ENCODE measurements around the gene FBN2.

The FBN2 gene

GRCh38 chr5:128535251-128535650 is 2.8 kb downstream of the FBN2 start:
- H3K36me3 ChIP-seq (ENCODE audit: control insufficient read depth in 2 of 2, insufficient read depth in 2 of 2, low read length in 2 of 2): no peaks in the 10 kb centered on the region
- no peak overlapping the region for H3K9ac ChIP-seq (ENCODE audit: low read depth in 1 of 2, low read length in 2 of 2)
- no peaks in the 10 kb centered on the region for H3K4me1 ChIP-seq (ENCODE audit: control insufficient read depth in 2 of 2, insufficient read depth in 2 of 2, low read length in 2 of 2)
- no peaks in the 10 kb centered on the region for H3K9me3 ChIP-seq (ENCODE audit: control insufficient read depth in 2 of 2, low read length in 2 of 2)
- H3K27ac ChIP-seq (ENCODE audit: low read depth in 2 of 2, low read length in 2 of 2): no peak overlapping the region
- peaks cover 0 to 28% of the 10 kb centered on the region in 2 donors for H3K27me3 ChIP-seq (ENCODE audit: control insufficient read depth in 2 of 2, insufficient read depth in 2 of 2, low read length in 2 of 2)
- H3K4me3 ChIP-seq (ENCODE audit: low read length in 2 of 2): no peak overlapping the region

- Histone ChIP-seq H3K27ac (ENCODE audit: low read depth in 2 of 2, low read length in 2 of 2) (no peak overlapping the region), H3K36me3 (ENCODE audit: control insufficient read depth in 2 of 2, insufficient read depth in 2 of 2, low read length in 2 of 2) (no peaks in the 10 kb centered on the region), H3K9me3 (ENCODE audit: control insufficient read depth in 2 of 2, low read length in 2 of 2) (no peaks in the 10 kb centered on the region), H3K4me1 (ENCODE audit: control insufficient read depth in 2 of 2, insufficient read depth in 2 of 2, low read length in 2 of 2) (no peaks in the 10 kb centered on the region), H3K4me3 (ENCODE audit: low read length in 2 of 2) (no peak overlapping the region), H3K9ac (ENCODE audit: low read depth in 1 of 2, low read length in 2 of 2) (no peak overlapping the region), H3K27me3 (ENCODE audit: control insufficient read depth in 2 of 2, insufficient read depth in 2 of 2, low read length in 2 of 2) (peaks cover 0 to 28% of the 10 kb centered on the region in 2 donors)
Observed at GRCh38 chr5:128534726-128535125, 3.3 kb downstream of the FBN2 start.

GRCh38 chr5:128532776-128533175 is 5.3 kb downstream of the FBN2 start:
- no peaks in the 10 kb centered on the region for H3K4me1 ChIP-seq (ENCODE audit: control insufficient read depth in 2 of 2, insufficient read depth in 2 of 2, low read length in 2 of 2)
- H3K27ac ChIP-seq (ENCODE audit: low read depth in 2 of 2, low read length in 2 of 2): no peak overlapping the region
- no peaks in the 10 kb centered on the region for H3K36me3 ChIP-seq (ENCODE audit: control insufficient read depth in 2 of 2, insufficient read depth in 2 of 2, low read length in 2 of 2)
- peaks cover 0 to 17% of the 10 kb centered on the region in 2 donors for H3K27me3 ChIP-seq (ENCODE audit: control insufficient read depth in 2 of 2, insufficient read depth in 2 of 2, low read length in 2 of 2)
- no peak overlapping the region for H3K9ac ChIP-seq (ENCODE audit: low read depth in 1 of 2, low read length in 2 of 2)
- no peaks in the 10 kb centered on the region for H3K9me3 ChIP-seq (ENCODE audit: control insufficient read depth in 2 of 2, low read length in 2 of 2)
- H3K4me3 ChIP-seq (ENCODE audit: low read length in 2 of 2): no peak overlapping the region

- H3K27ac ChIP-seq (ENCODE audit: low read depth in 2 of 2, low read length in 2 of 2): no peak overlapping the region
- no peak overlapping the region for H3K4me3 ChIP-seq (ENCODE audit: low read length in 2 of 2)
- H3K9ac ChIP-seq (ENCODE audit: low read depth in 1 of 2, low read length in 2 of 2): no peak overlapping the region
- H3K27me3 ChIP-seq (ENCODE audit: control insufficient read depth in 2 of 2, insufficient read depth in 2 of 2, low read length in 2 of 2): peaks cover 0 to 17% of the 10 kb centered on the region in 2 donors
- no peaks in the 10 kb centered on the region for H3K9me3 ChIP-seq (ENCODE audit: control insufficient read depth in 2 of 2, low read length in 2 of 2)
- H3K4me1 ChIP-seq (ENCODE audit: control insufficient read depth in 2 of 2, insufficient read depth in 2 of 2, low read length in 2 of 2): no peaks in the 10 kb centered on the region
- H3K36me3 ChIP-seq (ENCODE audit: control insufficient read depth in 2 of 2, insufficient read depth in 2 of 2, low read length in 2 of 2): no peaks in the 10 kb centered on the region
Observed at GRCh38 chr5:128532127-128532526, 5.9 kb downstream of the FBN2 start.

GRCh38 chr5:128528637-128529255 is 9.3 kb downstream of the FBN2 start:
- Histone ChIP-seq H3K27me3 (ENCODE audit: control insufficient read depth in 2 of 2, insufficient read depth in 2 of 2, low read length in 2 of 2) (no peaks in the 10 kb centered on the region), H3K4me3 (ENCODE audit: low read length in 2 of 2) (no peak overlapping the region), H3K36me3 (ENCODE audit: control insufficient read depth in 2 of 2, insufficient read depth in 2 of 2, low read length in 2 of 2) (no peaks in the 10 kb centered on the region), H3K9ac (ENCODE audit: low read depth in 1 of 2, low read length in 2 of 2) (no peak overlapping the region), H3K4me1 (ENCODE audit: control insufficient read depth in 2 of 2, insufficient read depth in 2 of 2, low read length in 2 of 2) (no peaks in the 10 kb centered on the region), H3K27ac (ENCODE audit: low read depth in 2 of 2, low read length in 2 of 2) (no peak overlapping the region), H3K9me3 (ENCODE audit: control insufficient read depth in 2 of 2, low read length in 2 of 2) (no peaks in the 10 kb centered on the region)

GRCh38 chr5:128528126-128528525 is 9.9 kb downstream of the FBN2 start:
- Histone ChIP-seq H3K9ac (ENCODE audit: low read depth in 1 of 2, low read length in 2 of 2) (no peak overlapping the region), H3K27ac (ENCODE audit: low read depth in 2 of 2, low read length in 2 of 2) (no peak overlapping the region), H3K27me3 (ENCODE audit: control insufficient read depth in 2 of 2, insufficient read depth in 2 of 2, low read length in 2 of 2) (no peaks in the 10 kb centered on the region), H3K4me1 (ENCODE audit: control insufficient read depth in 2 of 2, insufficient read depth in 2 of 2, low read length in 2 of 2) (no peaks in the 10 kb centered on the region), H3K4me3 (ENCODE audit: low read length in 2 of 2) (no peak overlapping the region), H3K9me3 (ENCODE audit: control insufficient read depth in 2 of 2, low read length in 2 of 2) (no peaks in the 10 kb centered on the region), H3K36me3 (ENCODE audit: control insufficient read depth in 2 of 2, insufficient read depth in 2 of 2, low read length in 2 of 2) (no peaks in the 10 kb centered on the region)

GRCh38 chr5:128527077-128527476 is 11.0 kb downstream of the FBN2 start:
- no peaks in the 10 kb centered on the region for H3K27me3 ChIP-seq (ENCODE audit: control insufficient read depth in 2 of 2, insufficient read depth in 2 of 2, low read length in 2 of 2)
- H3K36me3 ChIP-seq (ENCODE audit: control insufficient read depth in 2 of 2, insufficient read depth in 2 of 2, low read length in 2 of 2): no peaks in the 10 kb centered on the region
- H3K27ac ChIP-seq (ENCODE audit: low read depth in 2 of 2, low read length in 2 of 2): no peak overlapping the region
- H3K9ac ChIP-seq (ENCODE audit: low read depth in 1 of 2, low read length in 2 of 2): no peak overlapping the region
- no peaks in the 10 kb centered on the region for H3K9me3 ChIP-seq (ENCODE audit: control insufficient read depth in 2 of 2, low read length in 2 of 2)
- no peaks in the 10 kb centered on the region for H3K4me1 ChIP-seq (ENCODE audit: control insufficient read depth in 2 of 2, insufficient read depth in 2 of 2, low read length in 2 of 2)
- no peak overlapping the region for H3K4me3 ChIP-seq (ENCODE audit: low read length in 2 of 2)

- Histone ChIP-seq H3K9me3 (ENCODE audit: control insufficient read depth in 2 of 2, low read length in 2 of 2) (no peaks in the 10 kb centered on the region), H3K4me1 (ENCODE audit: control insufficient read depth in 2 of 2, insufficient read depth in 2 of 2, low read length in 2 of 2) (no peaks in the 10 kb centered on the region), H3K9ac (ENCODE audit: low read depth in 1 of 2, low read length in 2 of 2) (no peak overlapping the region), H3K27ac (ENCODE audit: low read depth in 2 of 2, low read length in 2 of 2) (no peak overlapping the region), H3K27me3 (ENCODE audit: control insufficient read depth in 2 of 2, insufficient read depth in 2 of 2, low read length in 2 of 2) (no peaks in the 10 kb centered on the region), H3K4me3 (ENCODE audit: low read length in 2 of 2) (no peak overlapping the region), H3K36me3 (ENCODE audit: control insufficient read depth in 2 of 2, insufficient read depth in 2 of 2, low read length in 2 of 2) (no peaks in the 10 kb centered on the region)
Observed at GRCh38 chr5:128522336-128522735, 15.7 kb downstream of the FBN2 start.

- Histone ChIP-seq H3K27me3 (ENCODE audit: control insufficient read depth in 2 of 2, insufficient read depth in 2 of 2, low read length in 2 of 2) (no peaks in the 10 kb centered on the region), H3K9ac (ENCODE audit: low read depth in 1 of 2, low read length in 2 of 2) (no peak overlapping the region), H3K36me3 (ENCODE audit: control insufficient read depth in 2 of 2, insufficient read depth in 2 of 2, low read length in 2 of 2) (no peaks in the 10 kb centered on the region), H3K4me3 (ENCODE audit: low read length in 2 of 2) (no peak overlapping the region), H3K9me3 (ENCODE audit: control insufficient read depth in 2 of 2, low read length in 2 of 2) (no peaks in the 10 kb centered on the region), H3K27ac (ENCODE audit: low read depth in 2 of 2, low read length in 2 of 2) (no peak overlapping the region), H3K4me1 (ENCODE audit: control insufficient read depth in 2 of 2, insufficient read depth in 2 of 2, low read length in 2 of 2) (no peaks in the 10 kb centered on the region)
Observed at GRCh38 chr5:128519827-128520226, 18.2 kb downstream of the FBN2 start.

- no peaks in the 10 kb centered on the region for H3K36me3 ChIP-seq (ENCODE audit: control insufficient read depth in 2 of 2, insufficient read depth in 2 of 2, low read length in 2 of 2)
- H3K4me1 ChIP-seq (ENCODE audit: control insufficient read depth in 2 of 2, insufficient read depth in 2 of 2, low read length in 2 of 2): no peaks in the 10 kb centered on the region
- H3K9ac ChIP-seq (ENCODE audit: low read depth in 1 of 2, low read length in 2 of 2): no peak overlapping the region
- no peaks in the 10 kb centered on the region for H3K27me3 ChIP-seq (ENCODE audit: control insufficient read depth in 2 of 2, insufficient read depth in 2 of 2, low read length in 2 of 2)
- H3K9me3 ChIP-seq (ENCODE audit: control insufficient read depth in 2 of 2, low read length in 2 of 2): no peaks in the 10 kb centered on the region
- no peak overlapping the region for H3K27ac ChIP-seq (ENCODE audit: low read depth in 2 of 2, low read length in 2 of 2)
- no peak overlapping the region for H3K4me3 ChIP-seq (ENCODE audit: low read length in 2 of 2)
Observed at GRCh38 chr5:128516978-128517377, 21.1 kb downstream of the FBN2 start.

- H3K27me3 ChIP-seq (ENCODE audit: control insufficient read depth in 2 of 2, insufficient read depth in 2 of 2, low read length in 2 of 2): no peaks in the 10 kb centered on the region
- no peaks in the 10 kb centered on the region for H3K36me3 ChIP-seq (ENCODE audit: control insufficient read depth in 2 of 2, insufficient read depth in 2 of 2, low read length in 2 of 2)
- no peak overlapping the region for H3K27ac ChIP-seq (ENCODE audit: low read depth in 2 of 2, low read length in 2 of 2)
- H3K9ac ChIP-seq (ENCODE audit: low read depth in 1 of 2, low read length in 2 of 2): no peak overlapping the region
- H3K9me3 ChIP-seq (ENCODE audit: control insufficient read depth in 2 of 2, low read length in 2 of 2): no peaks in the 10 kb centered on the region
- H3K4me3 ChIP-seq (ENCODE audit: low read length in 2 of 2): no peak overlapping the region
- H3K4me1 ChIP-seq (ENCODE audit: control insufficient read depth in 2 of 2, insufficient read depth in 2 of 2, low read length in 2 of 2): no peaks in the 10 kb centered on the region
Observed at GRCh38 chr5:128513806-128514205, 24.2 kb downstream of the FBN2 start.

Measured in mucosa of rectum (tissue), 2 donors.